Fibroblast of pulmonary artery (primary cell): ENCODE results near the gene TNFSF4.

ENCODE experiments used
- DNase-seq: peaks from one replicate; pipeline ENCODE4 v3.0.0-alpha.2; 2010; ENCODE audit warnings: low read depth
- H3K4me3 ChIP-seq: replicated peaks from 2 replicates; pipeline ENCODE4 v1.5.1; 2011; ENCODE audit warnings: low read depth, mild to moderate bottlenecking, control low read depth, low read length, moderate library complexity
- TF ChIP-seq, protein P1 (sequence below): IDR thresholded peaks from 2 replicates; pipeline ENCODE4 v1.5.1; 2011; ENCODE audit warnings: mild to moderate bottlenecking, control low read depth, low read length, inconsistent platforms; ENCODE audit errors: missing control alignments

TNFSF4 gene

DNA sequence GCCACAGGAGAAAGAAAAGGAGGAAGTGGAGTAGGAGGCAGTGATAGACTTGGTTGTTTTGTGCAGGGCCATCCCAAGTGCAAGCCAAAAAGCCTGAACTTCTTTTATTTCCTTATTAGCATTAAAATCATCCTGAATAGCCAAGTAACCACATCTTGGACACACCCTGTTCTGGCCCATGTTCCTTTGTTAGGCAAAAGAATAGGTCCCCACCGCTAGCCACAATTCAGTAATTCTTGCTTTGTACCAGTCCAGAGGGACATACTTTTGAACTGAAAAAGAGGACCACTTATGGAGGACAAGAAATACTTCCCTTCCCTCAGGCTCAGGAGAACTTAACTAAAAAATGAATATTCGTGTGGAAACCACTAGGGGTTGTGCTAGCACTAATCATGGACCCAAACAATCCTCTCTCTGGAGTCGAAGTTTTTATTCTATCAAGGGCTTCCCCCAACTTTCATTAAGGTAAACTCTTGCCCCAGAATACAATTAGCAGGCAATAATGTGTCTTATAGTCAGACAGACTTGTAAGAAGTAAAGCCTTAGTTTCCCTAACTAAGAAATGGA, 19.4 kb downstream of the TNFSF4 start:
- TF ChIP-seq, protein P1, sequence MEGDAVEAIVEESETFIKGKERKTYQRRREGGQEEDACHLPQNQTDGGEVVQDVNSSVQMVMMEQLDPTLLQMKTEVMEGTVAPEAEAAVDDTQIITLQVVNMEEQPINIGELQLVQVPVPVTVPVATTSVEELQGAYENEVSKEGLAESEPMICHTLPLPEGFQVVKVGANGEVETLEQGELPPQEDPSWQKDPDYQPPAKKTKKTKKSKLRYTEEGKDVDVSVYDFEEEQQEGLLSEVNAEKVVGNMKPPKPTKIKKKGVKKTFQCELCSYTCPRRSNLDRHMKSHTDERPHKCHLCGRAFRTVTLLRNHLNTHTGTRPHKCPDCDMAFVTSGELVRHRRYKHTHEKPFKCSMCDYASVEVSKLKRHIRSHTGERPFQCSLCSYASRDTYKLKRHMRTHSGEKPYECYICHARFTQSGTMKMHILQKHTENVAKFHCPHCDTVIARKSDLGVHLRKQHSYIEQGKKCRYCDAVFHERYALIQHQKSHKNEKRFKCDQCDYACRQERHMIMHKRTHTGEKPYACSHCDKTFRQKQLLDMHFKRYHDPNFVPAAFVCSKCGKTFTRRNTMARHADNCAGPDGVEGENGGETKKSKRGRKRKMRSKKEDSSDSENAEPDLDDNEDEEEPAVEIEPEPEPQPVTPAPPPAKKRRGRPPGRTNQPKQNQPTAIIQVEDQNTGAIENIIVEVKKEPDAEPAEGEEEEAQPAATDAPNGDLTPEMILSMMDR: no peak
- no peak for DNase-seq
- no peak overlapping the region for H3K4me3 ChIP-seq

DNA sequence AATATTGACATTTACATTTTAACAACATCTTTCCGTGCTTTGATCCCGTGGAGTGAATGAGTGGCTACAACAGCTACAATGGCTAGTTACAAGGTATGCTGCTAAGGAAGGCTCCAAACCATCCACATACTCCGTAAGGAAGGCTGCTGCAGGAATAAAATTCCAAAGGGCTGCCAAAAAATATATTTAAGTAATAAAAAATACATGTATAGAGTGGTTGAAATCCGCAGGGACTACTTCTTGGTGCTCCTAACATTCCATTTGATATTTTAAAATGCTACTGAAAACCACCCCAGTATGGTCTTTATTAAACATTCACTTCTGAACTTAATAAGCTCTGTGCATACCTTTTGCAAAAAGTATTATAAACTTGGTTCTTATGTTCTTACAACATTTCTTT, 25.3 kb downstream of the TNFSF4 start:
- TF ChIP-seq, protein P1: no peak
- DNase-seq: no peak
- no peak overlapping the region for H3K4me3 ChIP-seq

DNA sequence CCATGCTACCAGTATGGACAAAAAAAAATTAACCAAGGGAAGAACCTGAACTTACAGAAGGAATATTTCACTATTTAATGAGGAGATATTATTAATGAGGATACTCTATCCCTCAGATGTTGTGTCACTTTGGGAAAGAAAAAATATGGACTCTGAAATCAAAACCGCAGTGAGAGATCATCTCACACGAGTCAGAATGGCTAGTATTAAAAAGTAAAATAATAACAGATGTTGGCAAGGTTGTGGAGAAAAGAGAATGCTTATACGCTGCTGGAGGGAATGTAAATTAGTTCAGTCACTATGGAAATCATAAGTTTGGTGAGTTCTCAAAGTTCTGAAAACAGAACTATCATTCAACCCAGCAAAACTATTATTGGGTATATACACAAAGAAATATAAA, 30.9 kb downstream of the TNFSF4 start:
- DNase-seq: no peak
- TF ChIP-seq, protein P1: no peak

DNA sequence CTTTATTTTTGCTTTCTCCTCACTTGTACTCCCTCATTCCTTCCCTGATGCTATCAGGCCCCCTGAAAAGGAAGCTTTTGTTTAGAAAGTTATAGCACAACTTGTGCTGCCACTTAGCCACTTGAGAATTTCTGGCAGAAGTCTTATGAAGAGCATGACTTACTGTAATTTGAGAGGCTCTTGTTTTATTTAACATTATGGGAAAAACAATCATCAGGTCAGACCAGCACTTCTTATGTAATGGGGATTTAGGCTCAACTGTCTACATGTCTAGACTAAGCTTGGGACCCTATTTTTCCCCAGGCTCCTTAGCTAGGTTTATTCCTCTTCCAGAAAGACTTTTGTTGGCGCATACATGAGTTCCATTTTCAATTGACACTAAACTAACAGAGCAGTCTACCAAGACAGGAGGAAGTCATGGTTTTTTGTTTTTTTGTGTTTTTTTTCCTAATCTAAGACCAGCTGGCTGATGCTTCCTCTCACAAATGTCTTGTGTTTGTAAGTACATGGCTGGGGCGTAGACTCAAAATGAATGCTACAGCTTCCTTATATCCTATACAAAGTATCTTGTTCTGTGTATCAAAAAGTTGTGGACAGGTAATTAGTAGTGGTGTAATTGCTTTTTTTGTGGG, 31.5 kb downstream of the TNFSF4 start:
- peak; percentile 62 for DNase-seq
- TF ChIP-seq, protein P1: no peak
- H3K4me3 ChIP-seq: no peak overlapping the region

More for the DNA sequence above, 30.9 kb downstream of the TNFSF4 start:
- no peak overlapping the region for H3K4me3 ChIP-seq

DNA sequence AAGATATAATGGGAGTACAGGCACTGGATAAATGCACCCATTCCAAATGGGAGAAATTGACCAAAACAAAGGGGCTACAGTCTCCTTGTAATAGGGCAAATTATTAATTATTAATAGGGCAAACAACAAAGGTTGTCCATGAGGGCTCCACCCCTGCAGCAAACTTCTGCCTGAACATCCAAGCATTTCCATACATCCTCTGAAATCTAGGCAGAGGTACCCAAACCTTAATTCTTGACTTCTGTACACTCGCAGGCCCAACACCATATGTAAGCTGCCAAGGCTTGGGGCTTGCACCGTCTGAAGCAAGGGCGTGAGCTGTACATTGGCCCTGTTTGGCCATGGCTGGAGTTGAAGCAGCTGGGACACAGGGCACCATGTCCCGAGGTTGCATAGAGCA, 33.7 kb downstream of the TNFSF4 start:
- H3K4me3 ChIP-seq: no peak overlapping the region
- TF ChIP-seq, protein P1: no peak
- DNase-seq: no peak

DNA sequence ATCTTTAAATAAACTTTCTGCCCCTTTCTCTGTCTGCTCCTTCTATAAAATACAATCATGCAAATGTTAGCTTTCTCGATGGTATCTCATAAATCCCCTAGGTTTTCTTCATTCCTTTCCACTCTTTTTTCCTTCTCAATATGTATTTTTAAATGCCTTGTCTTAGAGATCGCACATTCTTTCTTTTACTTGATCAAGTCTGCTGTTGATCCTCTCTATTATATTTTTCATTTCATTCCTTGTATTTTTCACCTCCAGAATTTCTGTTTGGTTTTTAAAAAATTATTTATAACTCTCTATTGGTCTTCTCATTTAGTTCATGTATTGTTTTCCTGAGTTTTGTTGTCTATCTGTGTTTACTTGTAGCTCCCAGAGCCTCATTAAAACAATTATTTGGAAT, 36.0 kb downstream of the TNFSF4 start:
- TF ChIP-seq, protein P1: no peak
- no peak for DNase-seq
- no peak overlapping the region for H3K4me3 ChIP-seq

DNA sequence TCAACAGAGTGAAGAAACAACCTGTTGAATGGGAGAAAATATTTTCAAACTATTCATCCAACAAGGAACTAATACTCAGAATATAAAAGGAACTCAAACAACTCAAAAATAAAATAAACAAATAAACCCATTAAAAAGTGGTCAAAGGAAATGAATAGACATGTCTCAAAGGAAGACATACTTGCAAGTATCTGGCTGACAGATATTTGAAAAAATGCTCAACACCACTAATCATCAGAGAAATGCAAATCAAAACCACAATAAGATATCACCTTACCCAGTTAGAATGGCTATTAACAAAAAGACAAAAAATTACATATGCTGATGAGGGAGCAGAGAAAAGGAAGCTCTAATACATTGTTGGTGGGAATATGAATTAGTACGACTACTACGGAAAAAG, 38.2 kb downstream of the TNFSF4 start:
- TF ChIP-seq, protein P1: no peak
- no peak overlapping the region for H3K4me3 ChIP-seq
- DNase-seq: no peak
